Endodermal cell (in vitro differentiated cells): Measurements from ENCODE around the gene DNAAF1. TPM values are rescaled to one million over a fixed set of nuclear protein-coding genes. Genes with fewer than 3 reads are reported as not detected.
A peak's percentile ranks its signal among the peaks of the same experiment; 100 is the strongest.

Experiments used
- DNase-seq: peaks from one replicate; pipeline ENCODE4 v3.0.0-alpha.2; 2017
- H3K27ac ChIP-seq: 2 replicates; pipeline ENCODE4 v1.5.1; 2013; ENCODE audit warnings: mild to moderate bottlenecking, low read depth, low read length, moderate library complexity
- H3K27me3 ChIP-seq: 2 replicates; pipeline ENCODE4 v1.6.1; 2013; ENCODE audit warnings: mild to moderate bottlenecking, low read length, moderate library complexity; ENCODE audit not compliant: insufficient read depth, control insufficient read depth, poor library complexity, severe bottlenecking
- H3K36me3 ChIP-seq: 2 replicates; pipeline ENCODE4 v1.7.0; 2013; ENCODE audit warnings: mild to moderate bottlenecking, low read length, moderate library complexity; ENCODE audit not compliant: control insufficient read depth, insufficient read depth
- H3K4me1 ChIP-seq: one replicate; pipeline ENCODE4 v1.7.0; 2013; ENCODE audit warnings: low read length; ENCODE audit not compliant: control insufficient read depth, insufficient read depth
- H3K4me3 ChIP-seq: 2 replicates; pipeline ENCODE4 v1.5.1; 2013; ENCODE audit warnings: mild to moderate bottlenecking, low read length, moderate library complexity
- H3K9ac ChIP-seq: 2 replicates; pipeline ENCODE4 v1.6.1; 2013; ENCODE audit warnings: mild to moderate bottlenecking, low read length, moderate library complexity; ENCODE audit not compliant: poor library complexity, severe bottlenecking; ENCODE audit errors: extremely low read depth
- H3K9me3 ChIP-seq: 2 replicates; pipeline ENCODE4 v1.6.1; 2013; ENCODE audit warnings: mild to moderate bottlenecking, low read length, moderate library complexity; ENCODE audit not compliant: control insufficient read depth
- H3K27ac Mint-ChIP-seq: 2 replicates; pipeline ENCODE4 v1.8.0; 2020; ENCODE audit warnings: mixed read lengths
- H3K27me3 Mint-ChIP-seq: 2 replicates; pipeline ENCODE4 v1.8.0; 2021; ENCODE audit warnings: mild to moderate bottlenecking, mixed read lengths; ENCODE audit not compliant: insufficient read depth
- H3K36me3 Mint-ChIP-seq: 2 replicates; pipeline ENCODE4 v1.8.0; 2020; ENCODE audit warnings: low read depth, mixed read lengths
- H3K4me1 Mint-ChIP-seq: 2 replicates; pipeline ENCODE4 v1.8.0; 2020; ENCODE audit warnings: mixed read lengths
- H3K4me3 Mint-ChIP-seq: 2 replicates; pipeline ENCODE4 v1.8.0; 2020; ENCODE audit warnings: mild to moderate bottlenecking, moderate library complexity, mixed read lengths
- H3K9me3 Mint-ChIP-seq: 2 replicates; pipeline ENCODE4 v1.8.0; 2020; ENCODE audit warnings: mild to moderate bottlenecking, mixed read lengths
- CTCF ChIP-seq: fragments of 200-600 bp; sonication (generic); conservative IDR thresholded peaks from 2 replicates; pipeline ENCODE4 v1.5.0; 2021; ENCODE audit warnings: antibody characterized with exemption, mild to moderate bottlenecking
- WGBS, 2 experiments: methylation state at CpG; one replicate each; pipeline versions ENCODE4 v1.1.5 to v1.1.7; 2013; ENCODE audit warnings: missing lambda C conversion rate in 2 of 2, mixed read lengths in 1 of 2; ENCODE audit not compliant: insufficient coverage in 1 of 2, insufficient read length in 1 of 2; 5-methylcytosine and 5-hydroxymethylcytosine counted together
- total RNA-seq, 2 donors: library from RNA; stranded (reverse); fragmentation: NEBNext Ultra II Directional in 1 of 2; extraction: Animal tissue kit (Norgen Biotek cat#: 25700) in 1 of 2; gene quantifications; 2 replicates in 1 of 2; 3 replicates in 1 of 2; pipeline ENCODE4 v1.2.1, GENCODE V29; 2021

Gene DNAAF1
- total RNA-seq, 2 donors from 2014 or later: 0.59 to 0.66 TPM

DNA sequence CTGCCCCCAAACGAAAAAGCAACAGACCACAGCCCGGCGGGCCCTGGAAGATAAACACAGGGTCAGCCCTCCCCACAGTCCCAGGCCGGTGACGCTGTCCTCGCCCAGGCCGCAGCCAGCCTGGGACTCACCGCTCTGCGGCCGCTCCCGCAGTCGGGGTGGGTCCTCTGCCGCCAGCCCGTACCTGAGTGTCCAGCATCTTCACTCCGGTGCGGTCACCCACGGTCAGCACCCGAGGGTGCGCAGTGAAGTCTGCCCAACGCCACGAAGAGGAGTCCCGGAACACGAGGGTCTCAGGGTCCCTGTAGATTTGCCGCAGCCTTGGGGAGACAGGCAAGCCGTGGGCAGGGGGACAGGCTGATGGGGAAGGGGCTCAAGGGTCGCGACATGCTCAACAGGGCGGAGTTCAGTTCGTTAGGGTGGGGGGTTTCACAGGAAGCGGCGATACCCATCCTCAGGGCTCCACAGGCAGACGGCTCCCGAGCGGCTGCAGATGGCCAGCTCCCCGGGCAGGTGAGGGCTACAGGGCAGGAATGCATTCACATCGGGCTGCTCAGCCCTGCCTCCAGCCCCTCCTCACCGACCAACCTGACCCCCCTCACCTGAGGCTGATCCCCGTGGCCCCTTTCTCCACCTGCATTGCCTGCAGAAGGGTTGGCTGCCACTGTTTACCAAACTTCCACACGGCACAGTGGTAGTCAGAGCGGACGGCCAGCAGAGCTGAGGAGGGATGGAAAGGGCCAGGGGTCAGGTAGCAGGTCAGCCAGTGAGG, 36.2 kb downstream of the DNAAF1 start:
- peaks cover 46% of the 10 kb centered on the region for H3K36me3 Mint-ChIP-seq

DNA sequence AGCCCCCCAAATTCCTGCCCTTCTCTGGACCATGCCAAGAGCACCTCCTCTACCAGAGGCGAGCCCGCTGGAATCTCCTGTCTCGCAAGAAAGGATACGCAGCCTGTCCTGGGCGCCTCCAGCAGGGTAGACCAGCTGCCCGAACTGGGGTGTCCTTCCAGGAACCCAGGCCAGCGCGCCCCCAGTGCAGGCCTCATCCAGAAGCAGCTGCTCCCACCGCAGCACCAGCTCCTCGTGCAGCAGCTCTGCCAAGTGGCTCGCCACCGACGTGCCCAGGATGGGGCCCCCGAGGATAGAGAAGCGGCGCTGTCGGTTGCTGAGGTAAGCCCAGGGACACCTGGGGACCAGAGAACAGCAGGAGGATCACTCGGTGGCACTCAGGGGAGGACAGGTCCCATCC, 37.0 kb downstream of the DNAAF1 start:
- H3K9ac ChIP-seq: no peak overlapping the region
- no peak overlapping the region for H3K4me3 Mint-ChIP-seq
- H3K4me3 ChIP-seq: no peak overlapping the region
- H3K9me3 ChIP-seq: no peaks in the 10 kb centered on the region
- H3K27ac Mint-ChIP-seq: no peak overlapping the region
- no peaks in the 10 kb centered on the region for H3K9me3 Mint-ChIP-seq
- H3K4me1 ChIP-seq: no peaks in the 10 kb centered on the region
- no peaks in the 10 kb centered on the region for H3K27me3 Mint-ChIP-seq
- H3K36me3 Mint-ChIP-seq: peaks cover 46% of the 10 kb centered on the region
- peaks cover 44% of the 10 kb centered on the region for H3K36me3 ChIP-seq
- no peaks in the 10 kb centered on the region for H3K27me3 ChIP-seq
- H3K4me1 Mint-ChIP-seq: peaks cover 12% of the 10 kb centered on the region
- TF ChIP-seq CTCF: no peak
- no peak overlapping the region for H3K27ac ChIP-seq
- 95 to 96% methylated on average over 14 to 18 of the region's 18 CpGs for WGBS, 2 experiments
- DNase-seq: peak; percentile 24

More for the DNA sequence above, 36.2 kb downstream of the DNAAF1 start:
- Histone ChIP-seq H3K27ac (no peak overlapping the region), H3K4me1 (no peaks in the 10 kb centered on the region), H3K9me3 (no peaks in the 10 kb centered on the region), H3K9ac (no peak overlapping the region), H3K27me3 (no peaks in the 10 kb centered on the region), H3K36me3 (peaks cover 44% of the 10 kb centered on the region), H3K4me3 (no peak overlapping the region)
- 93 to 98% methylated on average over 25 to 41 of the region's 41 CpGs for WGBS, 2 experiments
- no peak for TF ChIP-seq CTCF
- Mint-ChIP-seq H3K4me1 (peaks cover 15% of the 10 kb centered on the region), H3K4me3 (no peak overlapping the region), H3K9me3 (no peaks in the 10 kb centered on the region), H3K27me3 (no peaks in the 10 kb centered on the region), H3K27ac (no peak overlapping the region)
- DNase-seq: peak; percentile 31

DNA sequence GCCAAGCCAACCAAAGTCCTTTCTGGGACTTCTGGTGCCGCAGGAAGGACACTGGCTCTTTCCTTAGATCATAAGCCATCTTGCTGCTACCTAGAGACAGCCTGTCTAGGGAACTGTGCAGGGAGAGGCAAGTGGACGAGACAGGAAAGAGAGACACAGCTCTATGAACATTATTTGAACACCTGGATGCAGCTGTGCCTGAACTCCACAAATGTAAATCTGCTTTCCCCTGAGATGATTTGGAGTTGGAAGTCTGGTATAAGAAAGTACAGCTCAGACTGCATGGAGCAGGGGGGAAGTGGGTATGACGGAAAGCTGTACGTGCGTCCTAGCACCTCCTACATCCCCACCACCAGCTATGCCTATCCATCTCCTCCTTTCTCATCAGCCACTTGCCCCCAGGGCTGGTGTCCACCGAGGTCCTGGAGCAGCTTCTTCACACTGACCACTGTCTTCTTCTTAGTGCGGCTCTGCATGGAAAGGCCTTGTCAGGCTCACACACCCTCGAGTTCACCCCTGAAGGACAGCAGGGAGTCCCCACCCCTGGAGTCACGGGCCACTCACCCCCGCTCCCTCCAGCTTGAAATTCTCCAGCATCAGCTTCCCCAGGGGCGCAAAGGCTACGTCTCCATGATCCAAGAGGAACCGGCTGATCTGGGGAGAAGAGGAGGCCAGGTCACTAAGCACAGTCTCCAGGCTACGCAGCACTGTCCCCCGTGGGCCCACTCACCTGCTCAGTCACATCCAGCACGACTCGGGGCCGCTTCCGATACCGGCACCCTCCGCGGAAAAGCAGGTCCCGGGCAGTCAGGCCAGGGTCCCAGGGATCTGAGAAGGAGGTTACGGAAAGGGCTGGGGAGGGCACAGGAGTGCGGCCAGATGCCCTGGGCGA, 37.8 kb downstream of the DNAAF1 start:
- Mint-ChIP-seq H3K27ac (no peak overlapping the region), H3K27me3 (no peaks in the 10 kb centered on the region), H3K4me3 (no peak overlapping the region), H3K36me3 (peaks cover 41% of the 10 kb centered on the region), H3K4me1 (peaks cover 9% of the 10 kb centered on the region), H3K9me3 (no peaks in the 10 kb centered on the region)
- no peak for TF ChIP-seq CTCF
- Histone ChIP-seq H3K9ac (no peak overlapping the region), H3K36me3 (peaks cover 40% of the 10 kb centered on the region), H3K27ac (no peak overlapping the region), H3K4me3 (no peak overlapping the region), H3K4me1 (no peaks in the 10 kb centered on the region), H3K27me3 (no peaks in the 10 kb centered on the region), H3K9me3 (no peaks in the 10 kb centered on the region)
- DNase-seq: no peak
- 93 to 97% methylated on average over 13 to 26 of the region's 26 CpGs for WGBS, 2 experiments
